ENCODE data around the gene ERBIN.
"Not testable (repeated sequence)": the region's sequence is repeated elsewhere in the genome, so short reads cannot be mapped to it uniquely, and the experiment has no call there.

The ERBIN gene

GRCh38 chr5:65903581-65903980, 22.8 kb upstream of the ERBIN start:
- no peak overlapping the region for H3K4me3 ChIP-seq (replicated peaks; ENCODE audit: low read depth, low read length)
- no peak for TF ChIP-seq CTCF (IDR thresholded peaks at IDR 0.05; ENCODE audit: low read depth, low read length, missing control alignments)
- DNase-seq (ENCODE audit: extremely low read depth, low read depth) = no peak

- no peak for TF ChIP-seq CTCF (IDR thresholded peaks at IDR 0.05; ENCODE audit: low read depth, low read length, missing control alignments)
- no peak for DNase-seq (ENCODE audit: extremely low read depth, low read depth)
- no peak overlapping the region for H3K4me3 ChIP-seq (replicated peaks; ENCODE audit: low read depth, low read length)
These were observed 20.1 kb upstream of the ERBIN start for GRCh38 chr5:65906256-65906655.

GRCh38 chr5:65907135-65907534, 19.2 kb upstream of the ERBIN start:
- no peak overlapping the region for H3K4me3 ChIP-seq (replicated peaks; ENCODE audit: low read depth, low read length)
- DNase-seq (ENCODE audit: extremely low read depth, low read depth) = no peak
- TF ChIP-seq CTCF (IDR thresholded peaks at IDR 0.05; ENCODE audit: low read depth, low read length, missing control alignments) = no peak

- no peak for DNase-seq (ENCODE audit: extremely low read depth, low read depth)
- no peak for TF ChIP-seq CTCF (IDR thresholded peaks at IDR 0.05; ENCODE audit: low read depth, low read length, missing control alignments)
- no peak overlapping the region for H3K4me3 ChIP-seq (replicated peaks; ENCODE audit: low read depth, low read length)
These were observed 15.7 kb upstream of the ERBIN start for GRCh38 chr5:65910711-65911110.

- no peak overlapping the region for H3K4me3 ChIP-seq (replicated peaks; ENCODE audit: low read depth, low read length)
- no peak for DNase-seq (ENCODE audit: extremely low read depth, low read depth)
- TF ChIP-seq CTCF (IDR thresholded peaks at IDR 0.05; ENCODE audit: low read depth, low read length, missing control alignments) = no peak
These were observed 14.1 kb upstream of the ERBIN start for GRCh38 chr5:65912311-65912710.

- no peak for DNase-seq (ENCODE audit: extremely low read depth, low read depth)
- H3K4me3 ChIP-seq (replicated peaks; ENCODE audit: low read depth, low read length) = no peak overlapping the region
- TF ChIP-seq CTCF (IDR thresholded peaks at IDR 0.05; ENCODE audit: low read depth, low read length, missing control alignments) = no peak
These were observed 12.9 kb upstream of the ERBIN start for GRCh38 chr5:65913519-65913918.

GRCh38 chr5:65914641-65915196, 11.7 kb upstream of the ERBIN start:
- DNase-seq (ENCODE audit: extremely low read depth, low read depth) = no peak
- H3K4me3 ChIP-seq (replicated peaks; ENCODE audit: low read depth, low read length) = no peak overlapping the region
- no peak for TF ChIP-seq CTCF (IDR thresholded peaks at IDR 0.05; ENCODE audit: low read depth, low read length, missing control alignments)

GRCh38 chr5:65915661-65916060, 10.7 kb upstream of the ERBIN start:
- not testable (repeated sequence) for DNase-seq (ENCODE audit: extremely low read depth, low read depth); H3K4me3 ChIP-seq (replicated peaks; ENCODE audit: low read depth, low read length)

Measured in HFF-Myc (cell line).